Right cardiac atrium (tissue), 5 donors: ENCODE measurements around the gene ASB9. TPM values are rescaled to one million over a fixed set of nuclear protein-coding genes. Genes with fewer than 3 reads are reported as not detected.

ENCODE experiments used
- polyA plus RNA-seq: library from polyadenylated mRNA; stranded (reverse); fragments of 200-250 nt; gene quantifications from one replicate; pipeline ENCODE4 v1.2.3, GENCODE V29; 2013
- total RNA-seq, 4 donors: library from RNA; stranded (reverse); fragmentation: NEBNext Ultra II Directional; extraction: Animal tissue kit (Norgen Biotek cat#: 25700); gene quantifications; one replicate each; pipeline ENCODE4 v1.2.1, GENCODE V29; 2021
- donor health status: healthy with polysubstance abuse.
- donor health status: DM: no; HTN: yes; CAD: no.
- donor health status: DM: no; HTN: no; CAD: no.
- donor health status: DM: no; HTN: yes; CAD: no; lungs with severe emphysema.
- donor health status: DM: yes; HTN: yes; CAD: no.

ASB9 gene
- total and polyA plus RNA-seq, 5 donors: 0.89 to 2.0 (median 0.96) TPM

Other genes with a start within 250 kb of the ASB9 start
- gene ASB11, start 45.6 kb upstream of the ASB9 start, total RNA-seq: 10 to 100 TPM; 45.0 to 92.4 (median 76.9) TPM
- 34.2 TPM for gene ASB11, start 45.6 kb upstream of the ASB9 start, polyA plus RNA-seq
- 1 to 10 TPM; 3.2 to 6.0 (median 4.9) TPM for gene PIGA, start 65.4 kb upstream of the ASB9 start, total RNA-seq
- gene PIGA, start 65.4 kb upstream of the ASB9 start, polyA plus RNA-seq: 6.3 TPM
- 1 to 10 TPM in 2 of 4 donors, under 1 TPM in 2; 0.93 to 1.9 (median 1.0) TPM for gene VEGFD, start 114.3 kb upstream of the ASB9 start, total RNA-seq
- 1.6 TPM for gene VEGFD, start 114.3 kb upstream of the ASB9 start, polyA plus RNA-seq
- 10 to 100 TPM; 13.4 to 18.7 (median 14.7) TPM for gene PIR, start 223.2 kb upstream of the ASB9 start, total RNA-seq
- 15.9 TPM for gene PIR, start 223.2 kb upstream of the ASB9 start, polyA plus RNA-seq
- 10 to 100 TPM in 2 of 4 donors, 1 to 10 TPM in 2; 5.9 to 16.3 (median 9.5) TPM for gene BMX, start 230.7 kb upstream of the ASB9 start, total RNA-seq
- gene BMX, start 230.7 kb upstream of the ASB9 start, polyA plus RNA-seq: 4.7 TPM